Bronchial epithelial cell (primary cell): Measurements from ENCODE around the gene TNFRSF19. TPM values are rescaled to one million over a fixed set of nuclear protein-coding genes. Genes with fewer than 3 reads are reported as not detected.

Experiments
- DNase-seq: peaks from one replicate; pipeline ENCODE4 v3.0.0-alpha.2; 2010; ENCODE audit warnings: low read depth
- FAIRE-seq: peaks from 2 replicates; lab custom pipeline; 2011; peaks lifted over from hg19 to GRCh38; lab: Jason Lieb, UNC
- H3K27me3 ChIP-seq: 2 replicates; pipeline ENCODE4 v1.5.1; 2011; ENCODE audit warnings: low read length; ENCODE audit not compliant: control insufficient read depth, insufficient read depth
- H3K36me3 ChIP-seq: 2 replicates; pipeline ENCODE4 v1.5.1; 2011; ENCODE audit warnings: low read length; ENCODE audit not compliant: control insufficient read depth, insufficient read depth
- H3K4me3 ChIP-seq: 2 replicates; pipeline ENCODE4 v1.5.1; 2011; ENCODE audit warnings: mild to moderate bottlenecking, low read depth, low read length, control low read depth
- CTCF ChIP-seq: IDR thresholded peaks from 2 replicates; pipeline ENCODE4 v1.5.1; 2011; ENCODE audit warnings: mild to moderate bottlenecking, moderate library complexity, low read length, control low read depth, inconsistent platforms; ENCODE audit not compliant: insufficient read depth, severe bottlenecking
- total RNA-seq: library from RNA; depleted of rRNA; stranded (reverse); fragments of >200 nt; gene quantifications from 2 replicates; pipeline ENCODE4 v1.2.1, GENCODE V29; 2014

TNFRSF19 gene
- total RNA-seq, 1 donor from 2014 or later, result 1.3 TPM

- no peak for FAIRE-seq
- no peaks in the 10 kb centered on the region for H3K36me3 ChIP-seq
- DNase-seq, result no peak
- H3K4me3 ChIP-seq, result no peak overlapping the region
- no peak for TF ChIP-seq CTCF
- no peaks in the 10 kb centered on the region for H3K27me3 ChIP-seq
Measured at GRCh38 chr13:23695711-23696464, 125.7 kb downstream of the TNFRSF19 start.

- no peak overlapping the region for H3K4me3 ChIP-seq
- DNase-seq (no peak), FAIRE-seq (no peak)
- no peaks in the 10 kb centered on the region for H3K36me3 ChIP-seq
- no peaks in the 10 kb centered on the region for H3K27me3 ChIP-seq
- no peak for TF ChIP-seq CTCF
Measured at GRCh38 chr13:23696610-23697009, 126.4 kb downstream of the TNFRSF19 start.

- no peak for TF ChIP-seq CTCF
- Histone ChIP-seq H3K27me3 (no peaks in the 10 kb centered on the region), H3K4me3 (no peak overlapping the region), H3K36me3 (no peaks in the 10 kb centered on the region)
- DNase-seq (no peak), FAIRE-seq (no peak)
Measured at GRCh38 chr13:23697772-23698313, 127.6 kb downstream of the TNFRSF19 start.

GRCh38 chr13:23699271-23699670, 129.1 kb downstream of the TNFRSF19 start:
- FAIRE-seq (no peak), DNase-seq (no peak)
- no peaks in the 10 kb centered on the region for H3K27me3 ChIP-seq
- no peaks in the 10 kb centered on the region for H3K36me3 ChIP-seq
- no peak overlapping the region for H3K4me3 ChIP-seq
- no peak for TF ChIP-seq CTCF

- no peak for DNase-seq
- H3K27me3 ChIP-seq, result no peaks in the 10 kb centered on the region
- H3K4me3 ChIP-seq, result no peak overlapping the region
- no peaks in the 10 kb centered on the region for H3K36me3 ChIP-seq
- no peak for TF ChIP-seq CTCF
- FAIRE-seq, result no peak
Measured at GRCh38 chr13:23701186-23701585, 131.0 kb downstream of the TNFRSF19 start.
